ENCODE measurements around the gene GRWD1. TPM values are rescaled to one million over a fixed set of nuclear protein-coding genes. Genes with fewer than 3 reads are reported as not detected.

The GRWD1 gene
- total RNA-seq, 1 donor from 2014 or later = 17.5 TPM

DNA sequence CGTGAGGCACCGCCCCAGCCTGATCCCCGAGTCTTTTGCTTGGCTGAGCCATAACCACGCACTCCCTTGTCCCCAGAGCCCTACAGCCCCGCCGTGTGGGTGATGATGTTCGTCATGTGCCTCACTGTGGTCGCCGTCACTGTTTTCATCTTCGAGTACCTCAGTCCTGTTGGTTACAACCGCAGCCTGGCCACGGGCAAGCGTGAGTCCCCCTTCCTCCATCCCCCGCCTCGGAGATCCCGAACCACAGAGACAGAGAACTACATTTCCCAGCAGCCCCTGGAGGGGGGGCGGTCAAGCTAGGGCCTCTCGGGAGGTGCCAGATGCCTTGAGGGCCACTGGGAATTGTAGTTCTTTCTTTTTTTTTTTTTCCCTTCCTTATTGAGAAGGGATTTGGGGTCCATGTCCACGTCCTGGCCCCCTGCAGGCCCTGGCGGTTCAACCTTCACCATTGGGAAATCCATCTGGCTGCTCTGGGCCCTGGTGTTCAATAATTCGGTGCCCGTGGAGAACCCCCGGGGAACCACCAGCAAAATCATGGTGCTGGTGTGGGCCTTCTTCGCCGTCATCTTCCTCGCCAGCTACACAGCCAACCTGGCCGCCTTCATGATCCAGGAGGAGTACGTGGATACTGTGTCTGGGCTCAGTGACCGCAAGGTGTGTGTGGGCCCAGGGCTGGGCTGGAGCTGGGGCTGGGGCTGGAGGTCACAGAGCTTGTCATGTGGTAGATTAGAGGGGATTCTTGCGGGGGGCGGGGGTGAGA, 26.4 kb upstream of the GRWD1 start:
- DNase-seq (ENCODE audit: low spot score) = no peak
- intact Hi-C loops (cut with DNase I) = no loop called here

DNA sequence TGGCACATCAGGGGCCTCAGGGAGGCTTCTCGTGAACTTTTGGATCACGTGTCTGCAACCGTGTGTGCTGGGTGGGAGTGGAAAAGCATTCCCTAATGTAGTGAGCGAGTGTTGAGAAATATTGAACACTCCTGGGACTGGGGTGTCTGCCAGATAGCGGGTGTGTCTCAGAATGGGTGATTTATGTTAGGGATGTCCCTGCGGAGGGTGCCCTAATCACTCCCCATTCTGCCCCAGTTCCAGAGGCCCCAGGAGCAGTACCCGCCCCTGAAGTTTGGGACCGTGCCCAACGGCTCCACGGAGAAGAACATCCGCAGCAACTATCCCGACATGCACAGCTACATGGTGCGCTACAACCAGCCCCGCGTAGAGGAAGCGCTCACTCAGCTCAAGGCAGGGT, 24.2 kb upstream of the GRWD1 start:
- no peak for DNase-seq (ENCODE audit: low spot score)
- intact Hi-C loops (cut with DNase I) = no loop called here

DNA sequence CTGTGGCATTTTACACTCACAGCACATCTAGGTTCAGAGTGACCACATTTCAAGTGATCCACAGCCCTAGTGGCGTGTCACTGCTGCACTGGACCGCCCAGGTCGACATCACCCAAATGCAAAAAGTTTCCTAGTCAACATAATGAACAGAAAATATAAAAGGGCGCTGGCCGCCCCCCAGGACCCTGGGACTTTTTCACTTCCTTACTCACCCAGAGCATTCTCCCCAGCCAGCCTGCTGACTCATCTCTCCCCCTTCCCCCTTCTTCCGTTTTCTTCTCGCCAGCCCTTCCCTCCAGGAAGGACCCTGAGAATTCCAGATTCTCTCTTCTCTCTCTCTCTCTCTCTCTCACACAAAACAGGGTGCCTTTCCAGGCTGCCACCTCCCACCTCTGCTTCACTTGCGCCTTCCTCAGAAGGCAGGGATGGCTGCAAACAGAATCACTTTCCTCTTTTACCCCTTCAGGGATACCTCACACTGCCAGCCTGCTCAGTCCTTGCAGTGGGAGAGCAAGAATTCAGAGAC, 21.0 kb upstream of the GRWD1 start:
- intact Hi-C loops (cut with DNase I) = no loop called here
- DNase-seq (ENCODE audit: low spot score) = no peak

DNA sequence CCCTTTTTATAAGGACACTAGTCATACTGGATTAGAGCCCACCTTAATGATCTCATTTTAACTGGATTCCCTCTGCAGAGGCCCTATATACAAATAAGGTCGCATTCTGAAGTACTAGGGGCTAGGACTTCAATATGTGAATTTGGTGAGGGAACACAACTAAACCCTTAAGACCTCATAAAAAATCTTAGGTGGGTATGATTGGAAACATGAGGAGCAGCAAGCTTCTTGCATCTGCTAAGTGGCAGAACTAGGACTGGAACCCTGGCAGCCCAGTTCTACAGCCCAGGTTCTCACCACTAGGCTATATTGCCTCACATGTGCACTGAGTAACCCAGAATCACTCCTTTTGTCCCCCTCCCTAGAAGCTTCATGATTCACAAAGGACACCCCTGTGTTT, 17.1 kb upstream of the GRWD1 start:
- no peak for DNase-seq (ENCODE audit: low spot score)
- intact Hi-C loops (cut with DNase I) = no loop called here

DNA sequence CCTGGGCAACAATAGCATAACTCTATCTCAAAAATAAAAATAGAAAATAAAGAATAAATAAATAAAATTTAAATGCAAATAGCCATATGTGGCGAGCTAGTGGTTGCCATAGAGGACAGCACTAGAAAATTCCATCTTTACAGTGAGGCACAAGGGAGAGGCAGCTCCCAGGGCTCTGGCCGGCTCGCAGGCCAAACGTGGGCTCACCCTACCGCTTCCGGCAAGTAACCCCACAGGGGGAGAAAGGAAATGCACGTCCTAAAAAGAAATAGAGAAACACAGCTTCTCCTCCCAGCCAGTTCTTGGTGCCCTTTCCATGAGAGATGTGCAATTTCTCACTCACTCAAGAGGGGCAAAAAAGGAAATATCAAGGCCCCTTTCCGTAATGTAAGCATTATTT, 12.4 kb upstream of the GRWD1 start:
- intact Hi-C loops (cut with DNase I) = no loop called here
- no peak for DNase-seq (ENCODE audit: low spot score)

DNA sequence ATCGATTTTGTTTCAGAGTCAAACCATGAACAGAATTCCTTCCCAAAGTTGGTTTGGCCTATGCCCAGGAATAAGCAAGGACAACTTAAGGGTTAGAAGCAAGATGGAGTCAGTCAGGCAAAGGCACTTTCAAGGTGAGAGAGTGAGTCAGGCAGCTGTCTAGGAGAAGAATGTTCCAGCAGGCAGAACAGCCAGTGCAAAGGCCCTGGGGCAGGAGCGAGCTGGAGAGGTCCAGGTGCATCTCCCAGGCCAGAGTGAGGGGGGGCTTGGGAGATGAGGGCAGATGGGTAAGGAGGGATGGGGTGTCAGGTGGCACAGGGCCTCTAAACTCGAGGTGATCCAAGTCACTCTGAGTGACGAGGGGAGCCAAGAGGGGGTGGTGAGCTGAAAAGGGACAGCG, 9.2 kb upstream of the GRWD1 start:
- intact Hi-C loops (cut with DNase I) = no loop called here
- no peak for DNase-seq (ENCODE audit: low spot score)

DNA sequence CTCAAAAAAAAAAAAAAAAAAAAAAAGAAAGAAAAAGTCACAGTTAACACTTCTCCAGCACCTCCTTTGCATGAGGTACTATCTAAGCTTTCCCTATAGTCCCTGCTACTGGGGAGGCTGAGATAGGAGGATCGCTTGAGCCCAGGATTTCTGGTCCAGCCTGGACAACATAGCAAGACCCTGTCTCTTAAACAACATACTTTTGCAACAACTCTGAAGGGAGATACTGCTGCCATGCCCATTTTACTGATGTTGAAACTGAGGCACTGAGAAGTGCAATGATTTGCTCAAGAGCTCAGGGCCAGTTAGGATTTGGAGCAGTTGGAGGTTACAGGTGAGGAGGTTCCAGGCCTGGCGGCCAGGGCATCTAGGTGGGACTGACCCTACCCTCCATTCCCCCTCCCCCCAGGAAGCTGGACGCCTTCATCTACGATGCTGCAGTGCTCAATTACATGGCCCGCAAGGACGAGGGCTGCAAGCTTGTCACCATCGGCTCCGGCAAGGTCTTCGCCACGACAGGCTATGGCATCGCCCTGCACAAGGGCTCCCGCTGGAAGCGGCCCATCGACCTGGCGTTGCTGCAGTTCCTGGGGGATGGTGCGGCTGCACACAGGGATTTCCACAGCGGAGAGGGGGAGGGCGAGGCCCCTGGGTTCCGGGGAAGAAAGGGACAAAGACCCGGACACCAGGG, 4.3 kb upstream of the GRWD1 start:
- intact Hi-C loops (cut with DNase I) = loop anchor here (10.0 kb wide), 1 partner anchor 77 kb away; the partner anchor contains the start of genes SYNGR4 and TMEM143

DNA sequence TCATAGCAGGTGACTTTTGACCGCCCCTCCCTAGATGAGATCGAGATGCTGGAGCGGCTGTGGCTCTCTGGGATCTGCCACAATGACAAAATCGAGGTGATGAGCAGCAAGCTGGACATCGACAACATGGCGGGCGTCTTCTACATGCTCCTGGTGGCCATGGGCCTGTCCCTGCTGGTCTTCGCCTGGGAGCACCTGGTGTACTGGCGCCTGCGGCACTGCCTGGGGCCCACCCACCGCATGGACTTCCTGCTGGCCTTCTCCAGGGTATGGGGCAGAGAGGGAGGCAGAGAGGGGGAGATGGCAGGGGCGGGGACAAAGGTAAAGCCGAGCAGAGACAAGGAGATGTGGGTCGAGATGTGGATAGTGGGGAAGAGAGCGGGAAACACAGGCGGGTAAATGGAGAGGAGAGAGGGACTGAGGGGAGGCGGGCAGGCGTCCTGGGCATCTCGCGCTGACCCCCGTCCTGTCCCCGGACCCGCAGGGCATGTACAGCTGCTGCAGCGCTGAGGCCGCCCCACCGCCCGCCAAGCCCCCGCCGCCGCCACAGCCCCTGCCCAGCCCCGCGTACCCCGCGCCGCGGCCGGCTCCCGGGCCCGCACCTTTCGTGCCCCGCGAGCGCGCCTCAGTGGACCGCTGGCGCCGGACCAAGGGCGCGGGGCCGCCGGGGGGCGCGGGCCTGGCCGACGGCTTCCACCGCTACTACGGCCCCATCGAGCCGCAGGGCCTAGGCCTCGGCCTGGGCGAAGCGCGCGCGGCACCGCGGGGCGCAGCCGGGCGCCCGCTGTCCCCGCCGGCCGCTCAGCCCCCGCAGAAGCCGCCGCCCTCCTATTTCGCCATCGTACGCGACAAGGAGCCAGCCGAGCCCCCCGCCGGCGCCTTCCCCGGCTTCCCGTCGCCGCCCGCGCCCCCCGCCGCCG, 3.4 kb upstream of the GRWD1 start:
- intact Hi-C loops (cut with DNase I) = loop anchor here (10.0 kb wide), 1 partner anchor 78 kb away; the partner anchor contains the start of genes SYNGR4 and TMEM143
- DNase-seq (ENCODE audit: low spot score) = no peak

More for the DNA sequence above, 4.3 kb upstream of the GRWD1 start:
- DNase-seq (ENCODE audit: low spot score) = no peak

DNA sequence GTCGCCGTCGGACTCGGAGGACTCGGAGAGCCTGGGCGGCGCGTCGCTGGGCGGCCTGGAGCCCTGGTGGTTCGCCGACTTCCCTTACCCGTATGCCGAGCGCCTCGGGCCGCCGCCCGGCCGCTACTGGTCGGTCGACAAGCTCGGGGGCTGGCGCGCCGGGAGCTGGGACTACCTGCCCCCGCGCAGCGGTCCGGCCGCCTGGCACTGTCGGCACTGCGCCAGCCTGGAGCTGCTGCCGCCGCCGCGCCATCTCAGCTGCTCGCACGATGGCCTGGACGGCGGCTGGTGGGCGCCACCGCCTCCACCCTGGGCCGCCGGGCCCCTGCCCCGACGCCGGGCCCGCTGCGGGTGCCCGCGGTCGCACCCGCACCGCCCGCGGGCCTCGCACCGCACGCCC, 2.5 kb upstream of the GRWD1 start:
- intact Hi-C loops (cut with DNase I) = loop anchor here (10.0 kb wide), 1 partner anchor 78 kb away; the partner anchor contains the start of genes SYNGR4 and TMEM143
- no peak for DNase-seq (ENCODE audit: low spot score)

DNA sequence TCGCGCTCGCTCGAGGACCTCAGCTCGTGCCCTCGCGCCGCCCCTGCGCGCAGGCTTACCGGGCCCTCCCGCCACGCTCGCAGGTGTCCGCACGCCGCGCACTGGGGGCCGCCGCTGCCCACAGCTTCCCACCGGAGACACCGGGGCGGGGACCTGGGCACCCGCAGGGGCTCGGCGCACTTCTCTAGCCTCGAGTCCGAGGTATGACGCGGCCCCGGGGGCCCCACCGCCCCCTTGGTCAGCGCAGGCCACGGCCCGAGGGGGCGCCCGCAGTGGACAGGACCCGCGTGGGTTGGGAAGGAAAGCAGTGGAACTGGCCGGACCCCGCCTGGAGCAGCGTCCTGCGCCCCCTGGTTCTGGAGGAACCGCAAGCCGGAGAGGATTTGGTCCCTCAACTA, 2.1 kb upstream of the GRWD1 start:
- DNase-seq (ENCODE audit: low spot score) = no peak
- intact Hi-C loops (cut with DNase I) = loop anchor here (10.0 kb wide), 1 partner anchor 79 kb away; the partner anchor contains the start of genes SYNGR4 and TMEM143

DNA sequence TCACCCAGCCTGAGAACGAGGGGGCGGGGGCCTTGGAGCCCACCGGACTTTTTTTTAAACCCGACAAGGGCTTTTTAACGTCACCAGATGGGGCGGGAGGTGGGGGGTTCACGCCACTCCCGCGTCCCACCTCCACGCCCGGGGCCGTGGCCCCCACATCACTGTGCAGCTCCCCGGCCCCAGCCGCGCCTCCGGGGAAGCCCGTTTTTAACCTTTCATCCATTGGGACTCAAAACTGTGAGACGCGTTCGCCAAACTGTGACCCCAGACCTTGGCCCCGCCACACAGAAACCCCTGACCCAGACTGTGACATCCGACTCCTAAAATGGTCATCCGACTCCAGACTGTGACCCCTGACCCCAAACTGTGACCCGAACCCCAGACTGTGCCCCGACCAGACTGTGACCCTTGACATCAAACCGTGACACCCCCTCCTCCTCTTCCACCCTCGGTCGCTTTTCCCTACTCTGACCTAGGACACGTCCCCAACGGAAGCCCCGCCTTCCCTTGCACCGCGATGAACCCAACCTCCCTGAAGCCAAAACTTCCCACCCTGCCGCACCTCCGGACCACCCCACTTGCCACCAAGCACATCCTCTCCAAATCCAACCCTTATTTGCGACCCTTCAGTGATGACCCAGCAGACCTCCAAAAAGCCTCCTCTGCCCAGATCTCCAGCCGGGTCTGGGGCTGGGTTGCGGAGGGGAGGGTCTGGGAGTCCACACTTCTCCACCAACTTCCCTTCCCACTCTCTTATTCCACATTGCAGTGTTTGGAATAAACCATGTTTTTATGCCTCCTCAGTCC, 1.5 kb upstream of the GRWD1 start:
- intact Hi-C loops (cut with DNase I) = loop anchor here (10.0 kb wide), 1 partner anchor 80 kb away; the partner anchor contains the start of genes SYNGR4 and TMEM143
- DNase-seq (ENCODE audit: low spot score) = no peak

DNA sequence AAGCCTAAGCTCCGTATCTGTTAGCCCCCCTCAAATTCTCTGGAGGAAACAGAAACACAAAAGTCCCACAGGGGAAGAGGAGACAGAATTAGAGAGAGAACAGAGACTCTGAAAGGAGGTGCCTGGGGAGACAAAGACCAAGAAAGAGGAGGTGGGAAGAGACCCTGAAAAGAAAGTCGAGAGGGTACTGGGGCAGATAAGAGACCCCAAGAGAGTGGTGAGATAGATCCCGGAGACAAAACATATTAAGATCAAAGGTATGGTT, 915 bp upstream of the GRWD1 start:
- intact Hi-C loops (cut with DNase I) = loop anchor here (1.0 to 10.0 kb wide), 4 partner anchors 24 to 142 kb away; partner anchors contain the start of genes CYTH2, GRIN2D, KDELR1 and SYNGR4
- DNase-seq (ENCODE audit: low spot score) = no peak

DNA sequence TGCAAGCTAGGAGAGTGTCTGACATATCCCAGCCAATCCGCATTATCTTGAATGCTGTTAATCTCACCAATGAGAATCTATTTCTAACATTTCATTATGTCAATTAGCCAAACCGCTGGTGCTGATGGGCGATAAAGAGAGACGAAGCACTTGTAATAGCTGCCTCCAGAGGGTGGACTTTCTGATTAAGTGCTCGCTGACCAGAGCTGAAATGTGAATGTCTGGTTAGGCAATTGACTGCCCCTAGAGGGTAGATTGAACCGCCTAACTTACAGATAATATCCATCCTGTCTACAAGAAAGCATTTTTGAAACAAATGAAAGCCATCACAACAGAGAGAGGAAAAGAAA, 552 bp upstream of the GRWD1 start:
- DNase-seq (ENCODE audit: low spot score) = no peak
- intact Hi-C loops (cut with DNase I) = loop anchor here (1.0 to 10.0 kb wide), 4 partner anchors 24 to 142 kb away; partner anchors contain the start of genes CYTH2, GRIN2D, KDELR1 and SYNGR4

DNA sequence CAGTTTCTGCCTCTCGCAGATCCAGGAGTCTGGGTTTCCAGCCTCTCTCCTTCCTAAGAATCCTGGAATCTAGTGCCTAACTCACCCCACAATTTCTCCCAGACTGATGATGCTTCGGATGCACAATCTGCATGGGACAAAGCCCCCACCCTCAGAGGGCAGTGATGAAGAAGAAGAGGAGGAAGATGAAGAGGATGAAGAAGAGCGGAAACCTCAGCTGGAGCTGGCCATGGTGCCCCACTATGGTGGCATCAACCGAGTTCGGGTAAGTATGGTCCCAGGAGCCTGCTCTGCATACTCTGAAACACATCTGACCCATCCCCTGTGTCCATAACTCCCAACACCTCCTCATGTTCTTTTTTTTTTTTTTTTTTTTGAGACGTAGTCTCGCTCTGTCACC, 796 bp downstream of the GRWD1 start:
- no peak for DNase-seq (ENCODE audit: low spot score)
- intact Hi-C loops (cut with DNase I) = loop anchor here (5.0 to 10.0 kb wide), 3 partner anchors 54 to 141 kb away; partner anchors contain the start of genes GRIN2D, KDELR1, SYNGR4 and TMEM143

DNA sequence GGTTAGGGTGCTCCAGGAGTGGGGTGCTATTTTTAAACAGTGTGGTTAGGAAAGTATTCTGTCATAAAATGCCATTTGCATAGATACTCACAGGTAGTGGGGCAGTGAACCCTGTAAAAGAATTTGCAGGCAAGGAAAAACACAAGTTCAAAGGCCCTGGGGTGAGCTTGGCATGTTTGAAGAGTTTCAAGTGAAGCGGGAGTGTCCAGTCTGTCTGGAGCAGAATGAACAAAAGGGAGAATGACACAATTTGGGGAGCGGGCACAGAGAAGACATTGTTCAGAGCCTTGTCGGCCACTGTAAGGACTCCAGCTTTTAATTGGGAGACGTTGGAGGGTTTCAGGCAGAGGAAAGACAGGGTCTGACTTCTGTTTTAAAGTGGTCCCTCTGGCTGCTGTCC, 2.8 kb downstream of the GRWD1 start:
- intact Hi-C loops (cut with DNase I) = loop anchor here (5.0 to 10.0 kb wide), 3 partner anchors 56 to 139 kb away; partner anchors contain the start of genes GRIN2D, KDELR1, SYNGR4 and TMEM143
- DNase-seq (ENCODE audit: low spot score) = no peak

DNA sequence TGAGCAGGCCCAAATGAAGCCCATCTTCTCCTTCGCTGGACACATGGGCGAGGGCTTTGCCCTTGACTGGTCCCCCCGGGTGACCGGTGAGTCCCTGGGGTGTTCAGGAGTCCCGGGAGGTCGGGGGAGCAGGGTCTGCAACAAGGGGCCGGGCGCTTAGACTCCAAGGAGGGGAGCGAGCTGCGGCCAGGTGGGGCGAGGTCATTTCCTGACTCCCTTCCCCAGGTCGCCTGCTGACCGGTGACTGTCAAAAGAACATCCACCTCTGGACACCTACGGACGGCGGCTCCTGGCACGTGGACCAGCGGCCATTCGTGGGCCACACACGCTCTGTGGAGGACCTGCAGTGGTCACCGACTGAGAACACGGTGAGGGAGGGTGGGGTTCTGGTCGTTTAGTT, 4.7 kb downstream of the GRWD1 start:
- intact Hi-C loops (cut with DNase I) = no loop called here
- no peak for DNase-seq (ENCODE audit: low spot score)

DNA sequence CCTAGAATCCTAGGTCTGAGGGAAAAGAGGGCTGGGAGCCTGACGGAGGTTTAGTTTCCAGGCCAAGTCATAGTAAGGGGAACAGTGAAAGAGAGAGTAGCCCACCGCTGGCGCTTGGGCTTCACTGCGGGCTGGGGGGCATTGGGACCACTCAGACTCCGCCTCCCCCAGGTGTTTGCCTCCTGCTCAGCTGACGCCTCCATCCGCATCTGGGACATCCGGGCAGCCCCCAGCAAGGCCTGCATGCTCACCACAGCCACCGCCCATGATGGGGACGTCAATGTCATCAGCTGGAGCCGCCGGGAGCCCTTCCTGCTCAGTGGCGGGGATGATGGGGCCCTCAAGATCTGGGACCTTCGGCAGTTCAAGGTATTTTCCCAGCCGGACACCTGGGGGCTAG, 5.1 kb downstream of the GRWD1 start:
- DNase-seq (ENCODE audit: low spot score) = no peak
- intact Hi-C loops (cut with DNase I) = no loop called here

DNA sequence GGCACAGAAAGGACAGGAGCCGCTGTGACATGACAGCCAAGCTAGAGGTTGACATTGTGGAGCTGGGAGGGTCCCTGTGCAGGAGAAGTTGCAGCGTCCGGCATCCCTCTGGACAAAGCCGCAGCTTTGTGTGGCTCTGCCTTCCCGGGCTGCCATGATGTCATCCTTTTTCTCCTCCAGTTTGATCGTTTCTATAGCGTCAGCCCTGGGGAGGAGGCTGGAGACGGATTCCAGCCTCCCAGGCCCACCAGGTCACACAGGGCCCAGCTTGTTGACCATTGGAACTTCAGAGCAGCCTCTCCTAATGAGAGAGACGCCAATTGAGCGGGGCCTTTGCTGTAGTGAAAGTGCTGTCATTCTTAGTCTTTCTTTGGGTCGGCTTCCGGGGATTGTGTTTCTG, 5.8 kb downstream of the GRWD1 start:
- intact Hi-C loops (cut with DNase I) = no loop called here
- DNase-seq (ENCODE audit: low spot score) = no peak

Data from cardiac septum (tissue), 1 donor.